Left cardiac atrium (tissue), 4 donors: Measurements from ENCODE around the gene ETV1. TPM values are rescaled to one million over a fixed set of nuclear protein-coding genes. Genes with fewer than 3 reads are reported as not detected.
A peak's percentile ranks its signal among the peaks of the same experiment; 100 is the strongest.

Experiments
- ATAC-seq, 2 donors: fragments of 200-7000 bp; cut with Tn5 transposase; one replicate each; pipeline ENCODE4 v1.9.1; 2020; ENCODE audit warnings: mild to moderate bottlenecking in 2 of 2, moderate library complexity in 2 of 2
- DNase-seq: peaks from one replicate; pipeline ENCODE4 v3.0.0-alpha.2; 2020
- intact Hi-C, 2 donors: fragments of 100-400 bp; cut with DNase I; formaldehyde crosslinking; loops; one replicate each; pipeline versions ENCODE4 v1.14.1 to v1.15.1; 2022 to 2023
- total RNA-seq, 2 donors: library from RNA; stranded (reverse); fragmentation: NEBNext Ultra II Directional; extraction: Animal tissue kit (Norgen Biotek cat#: 25700); gene quantifications; one replicate each; pipeline ENCODE4 v1.2.1, GENCODE V29; 2021
- donor health status: DM: no; HTN: yes; CAD: no.
- donor health status: DM: no; HTN: yes; CAD: no; lungs with severe emphysema.
- donor health status: DM: yes; HTN: yes; CAD: no.
- donor health status: Dilated cardiomyopathy.

Gene ETV1
- total RNA-seq, 2 donors from 2014 or later, result 52.9 to 57.9 TPM

DNA sequence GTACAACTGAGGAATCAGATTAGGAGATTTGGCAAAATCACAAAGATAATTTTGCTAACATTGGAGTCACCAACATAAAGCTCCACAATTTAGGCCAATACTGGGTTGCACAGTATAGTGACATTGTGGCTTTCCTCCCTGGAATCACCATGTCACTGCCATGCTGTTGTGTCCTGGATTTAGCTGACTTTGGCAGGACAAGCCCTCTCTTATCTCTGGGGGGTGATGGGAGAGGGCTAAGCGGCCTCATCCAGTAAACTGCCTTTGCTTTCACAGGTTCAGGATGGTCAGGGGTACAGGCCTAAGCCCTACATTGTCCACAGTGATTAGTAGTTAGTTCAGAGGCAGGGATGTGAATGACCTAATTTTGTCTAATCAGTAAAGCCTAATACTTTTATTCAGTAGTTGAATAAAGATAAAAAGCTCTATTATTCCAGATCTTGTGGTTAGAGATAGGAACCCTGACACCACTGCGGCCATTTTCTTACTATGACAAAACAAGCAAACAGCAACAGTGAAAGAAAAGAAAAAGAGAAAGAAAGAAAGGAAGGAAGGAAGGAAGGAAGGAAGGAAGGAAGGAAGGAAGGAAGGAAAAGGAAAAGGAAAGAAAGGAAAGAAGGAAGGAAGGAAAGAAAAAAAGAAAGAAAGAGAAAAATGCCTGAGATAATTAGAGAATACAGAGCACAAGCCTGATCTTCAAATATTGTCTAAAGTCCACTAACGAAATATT is 140.1 kb downstream of the ETV1 start:
- DNase-seq, result no peak
- intact Hi-C loops, result no loop called here
- ATAC-seq, result peak; percentile 51 to 61

DNA sequence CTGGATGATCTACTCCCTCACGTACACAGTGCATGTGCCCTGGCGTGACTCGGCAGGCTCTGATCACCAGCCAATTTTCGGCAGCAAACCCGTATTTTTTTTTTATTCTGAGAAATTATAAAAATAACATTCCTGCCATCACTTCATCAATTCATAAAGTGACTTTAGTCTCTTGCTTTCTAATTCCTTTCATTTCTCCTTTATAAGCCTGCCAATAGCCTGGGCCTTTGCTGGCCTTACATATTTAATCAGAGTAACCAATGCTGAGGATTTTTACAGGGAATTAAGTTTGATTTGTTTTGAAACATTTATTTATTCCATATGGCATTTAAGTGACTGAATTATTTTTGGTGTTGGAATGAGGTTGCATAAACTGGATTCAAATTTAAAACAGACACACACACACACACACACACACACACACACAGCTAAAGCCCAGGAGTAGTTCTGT is 140.8 kb downstream of the ETV1 start:
- DNase-seq (no peak), ATAC-seq (no peak)
- intact Hi-C loops, result no loop called here

DNA sequence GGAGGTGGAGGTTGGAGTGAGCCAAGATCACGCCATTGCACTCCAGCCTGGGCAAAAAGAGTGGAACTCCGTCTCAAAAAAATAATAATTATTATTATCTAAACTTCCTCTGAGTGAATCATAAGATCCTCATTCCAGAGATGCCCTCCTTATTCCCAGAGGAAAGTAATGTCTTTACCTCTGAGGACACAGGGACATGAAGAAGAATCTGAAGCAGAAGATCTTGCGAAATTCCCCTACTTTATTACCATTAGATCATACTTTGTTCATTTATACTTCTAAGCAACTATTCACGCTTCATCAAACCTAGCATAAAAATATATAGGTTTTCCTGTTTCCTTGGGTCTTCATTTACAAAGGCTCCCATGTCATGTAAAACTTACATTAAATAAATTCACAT is 143.1 kb downstream of the ETV1 start:
- intact Hi-C loops, result no loop called here
- no peak for DNase-seq
- no peak for ATAC-seq

DNA sequence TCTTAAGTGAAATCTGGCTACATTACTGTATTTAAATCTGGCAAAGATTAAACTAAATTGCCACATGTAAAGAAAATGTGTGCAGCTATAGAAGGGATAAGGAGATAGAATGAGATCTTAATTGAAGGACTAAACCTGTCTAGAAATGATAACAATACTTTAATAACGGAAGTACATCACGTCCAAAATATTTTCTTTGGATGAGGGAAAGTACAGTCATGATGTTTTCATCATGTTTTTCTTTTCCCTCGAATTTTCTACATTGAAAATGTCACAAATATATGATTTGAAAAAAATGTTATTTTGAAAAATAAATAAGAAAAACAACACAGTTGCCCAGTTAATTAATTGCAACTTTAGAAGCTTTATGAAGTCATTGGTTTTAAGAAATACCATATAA is 143.9 kb downstream of the ETV1 start:
- ATAC-seq, result no peak
- intact Hi-C loops, result no loop called here
- DNase-seq, result no peak

DNA sequence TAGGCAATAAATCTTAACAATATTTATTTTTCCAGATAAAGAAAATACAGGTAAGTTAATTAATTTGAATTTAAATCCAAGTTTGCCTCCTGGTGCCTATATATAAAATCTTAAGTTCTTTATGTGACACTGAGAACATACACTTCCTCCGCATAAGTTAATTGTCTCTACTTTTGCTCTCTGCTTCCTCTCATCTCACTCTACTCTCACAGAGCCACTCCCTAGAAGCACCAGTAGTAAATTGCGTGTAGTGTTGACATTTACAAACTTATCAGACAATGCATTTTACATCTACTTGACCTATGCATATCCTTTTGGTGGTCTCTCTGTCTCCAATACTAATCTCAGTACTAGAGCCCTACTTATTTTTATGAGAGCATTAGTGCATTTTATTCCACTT is 144.5 kb downstream of the ETV1 start:
- DNase-seq, result no peak
- no peak for ATAC-seq
- intact Hi-C loops, result no loop called here

DNA sequence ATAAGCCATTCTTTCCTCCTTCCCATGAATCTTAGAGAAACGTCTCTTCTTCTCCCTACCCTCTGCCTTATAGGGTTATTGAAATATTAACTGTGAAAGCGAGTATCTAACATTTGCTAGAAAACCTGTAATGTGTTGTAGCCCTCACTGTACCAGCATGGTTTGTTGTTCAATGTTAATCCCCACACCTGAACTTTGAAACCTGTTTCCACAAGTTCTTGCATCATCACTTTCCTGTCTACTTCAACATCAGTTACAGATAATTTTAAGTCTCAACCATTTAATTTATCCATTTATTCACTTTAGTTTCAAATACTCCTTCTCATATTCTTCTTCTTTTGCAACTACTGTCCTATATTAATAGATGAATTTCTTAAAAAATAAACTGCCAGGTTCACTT is 148.2 kb downstream of the ETV1 start:
- ATAC-seq (no peak), DNase-seq (no peak)
- intact Hi-C loops, result no loop called here
